Body of pancreas (tissue), 4 donors: ENCODE results near the gene MRPL14. TPM values are rescaled to one million over a fixed set of nuclear protein-coding genes. Genes with fewer than 3 reads are reported as not detected.
A peak's percentile ranks its signal among the peaks of the same experiment; 100 is the strongest.

ENCODE experiments used
- ATAC-seq: fragments of 150-250 bp; one replicate; pipeline ENCODE4 v1.9.1; 2016
- DNase-seq, 4 donors: peaks; one replicate each; pipeline ENCODE4 v3.0.0-alpha.2; 2019
- H3K27ac ChIP-seq, 4 donors: fragments of 200-600 bp; sonication (generic); 1 replicate in 3 of 4; 2 replicates in 1 of 4; pipeline versions ENCODE4 v1.5.1 to v1.6.1; 2016 to 2019; ENCODE audit warnings: mild to moderate bottlenecking in 1 of 4, mixed read lengths in 1 of 4, moderate library complexity in 1 of 4
- H3K27me3 ChIP-seq, 2 donors: fragments of 200-600 bp; sonication (generic); one replicate each; pipeline ENCODE4 v1.6.0; 2016; ENCODE audit warnings: mild to moderate bottlenecking in 1 of 2
- H3K36me3 ChIP-seq, 2 donors: fragments of 200-600 bp; sonication (generic); replicated peaks in 1 of 2; 2 replicates each; pipeline ENCODE4 v1.5.1; 2016; ENCODE audit warnings: low read depth in 2 of 2; ENCODE audit not compliant: insufficient read depth in 1 of 2
- H3K4me1 ChIP-seq: fragments of 200-600 bp; sonication (generic); one replicate; pipeline ENCODE4 v1.6.0; 2016
- H3K4me3 ChIP-seq, 2 donors: fragments of 200-600 bp; sonication (generic); 1 replicate in 1 of 2; 2 replicates in 1 of 2; pipeline ENCODE4 v1.5.1; 2016 to 2019
- H3K9me3 ChIP-seq, 3 donors: fragments of 200-600 bp; sonication (generic); 1 replicate in 2 of 3; 2 replicates in 1 of 3; pipeline ENCODE4 v1.5.1; 2016
- POLR2A ChIP-seq, 3 donors: fragments of 450-650 bp; IDR thresholded peaks; one replicate each; pipeline ENCODE4 v1.6.1; 2016; ENCODE audit warnings: antibody characterized with exemption in 3 of 3, mild to moderate bottlenecking in 2 of 3
- WGBS, 2 donors: methylation state at CpG; one replicate each; pipeline ENCODE4 v1.1.5; 2017; 5-methylcytosine and 5-hydroxymethylcytosine counted together
- intact Hi-C: fragments of 100-400 bp; cut with DNase I; formaldehyde crosslinking; loops from one replicate; pipeline ENCODE4 v1.15.1; 2023
- total RNA-seq, 2 donors: library from RNA; depleted of rRNA; stranded (reverse); fragments of >200 nt; gene quantifications; one replicate each; pipeline ENCODE4 v1.1.0, GENCODE V29; 2016
- TF ChIP-seq, protein P1 (sequence below), 7 experiments: fragments of 450-650 bp in 4 of 7; fragments of 200-600 bp in 3 of 7; sonication (generic) in 3 of 7; IDR thresholded peaks; one replicate each; pipeline ENCODE4 v1.5.1; 2016 to 2019; ENCODE audit warnings: antibody characterized with exemption in 7 of 7

The MRPL14 gene
- total RNA-seq, 2 donors from 2014 or later, result 14.8 to 20.8 TPM

DNA sequence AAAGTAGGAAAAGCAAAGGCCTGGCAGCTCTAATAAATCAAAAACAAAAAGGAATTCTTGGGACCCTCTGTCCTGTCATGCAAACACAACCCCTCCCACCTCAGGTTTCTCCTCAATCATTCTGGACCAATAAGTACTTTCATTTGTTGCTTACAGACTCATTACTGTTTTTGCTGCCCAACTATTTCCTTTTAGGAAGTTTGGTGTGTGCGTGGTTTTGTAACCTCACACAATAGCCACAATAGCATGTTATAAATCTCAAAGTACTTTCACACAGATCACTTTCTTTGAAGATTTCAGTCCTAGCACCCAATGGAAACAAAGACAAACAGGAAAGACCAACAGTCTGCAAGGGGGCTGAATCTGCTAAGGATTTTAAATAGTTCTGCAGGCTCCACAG is 4.5 kb downstream of the MRPL14 start:
- H3K27me3 ChIP-seq, result no peaks in the 10 kb centered on the region
- no peak for DNase-seq
- H3K27ac ChIP-seq, result peak overlapping the region in 3 of 4 donors; percentile 4 to 25 (median 8)
- H3K4me1 ChIP-seq, result peaks cover 79% of the 10 kb centered on the region
- no peak for ATAC-seq
- no peak for TF ChIP-seq POLR2A (IDR thresholded peaks at IDR 0.05)
- TF ChIP-seq, protein P1, sequence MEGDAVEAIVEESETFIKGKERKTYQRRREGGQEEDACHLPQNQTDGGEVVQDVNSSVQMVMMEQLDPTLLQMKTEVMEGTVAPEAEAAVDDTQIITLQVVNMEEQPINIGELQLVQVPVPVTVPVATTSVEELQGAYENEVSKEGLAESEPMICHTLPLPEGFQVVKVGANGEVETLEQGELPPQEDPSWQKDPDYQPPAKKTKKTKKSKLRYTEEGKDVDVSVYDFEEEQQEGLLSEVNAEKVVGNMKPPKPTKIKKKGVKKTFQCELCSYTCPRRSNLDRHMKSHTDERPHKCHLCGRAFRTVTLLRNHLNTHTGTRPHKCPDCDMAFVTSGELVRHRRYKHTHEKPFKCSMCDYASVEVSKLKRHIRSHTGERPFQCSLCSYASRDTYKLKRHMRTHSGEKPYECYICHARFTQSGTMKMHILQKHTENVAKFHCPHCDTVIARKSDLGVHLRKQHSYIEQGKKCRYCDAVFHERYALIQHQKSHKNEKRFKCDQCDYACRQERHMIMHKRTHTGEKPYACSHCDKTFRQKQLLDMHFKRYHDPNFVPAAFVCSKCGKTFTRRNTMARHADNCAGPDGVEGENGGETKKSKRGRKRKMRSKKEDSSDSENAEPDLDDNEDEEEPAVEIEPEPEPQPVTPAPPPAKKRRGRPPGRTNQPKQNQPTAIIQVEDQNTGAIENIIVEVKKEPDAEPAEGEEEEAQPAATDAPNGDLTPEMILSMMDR (IDR thresholded peaks at IDR 0.05), result no peak
- peaks cover 0 to 4% (median 0%) of the 10 kb centered on the region in 3 donors for H3K9me3 ChIP-seq
- intact Hi-C loops, result no loop called here
- H3K4me3 ChIP-seq, result no peak overlapping the region
- no peaks in the 10 kb centered on the region for H3K36me3 ChIP-seq
- 50 to 62% methylated on average over 1 of the region's 1 CpG for WGBS, 2 donors

DNA sequence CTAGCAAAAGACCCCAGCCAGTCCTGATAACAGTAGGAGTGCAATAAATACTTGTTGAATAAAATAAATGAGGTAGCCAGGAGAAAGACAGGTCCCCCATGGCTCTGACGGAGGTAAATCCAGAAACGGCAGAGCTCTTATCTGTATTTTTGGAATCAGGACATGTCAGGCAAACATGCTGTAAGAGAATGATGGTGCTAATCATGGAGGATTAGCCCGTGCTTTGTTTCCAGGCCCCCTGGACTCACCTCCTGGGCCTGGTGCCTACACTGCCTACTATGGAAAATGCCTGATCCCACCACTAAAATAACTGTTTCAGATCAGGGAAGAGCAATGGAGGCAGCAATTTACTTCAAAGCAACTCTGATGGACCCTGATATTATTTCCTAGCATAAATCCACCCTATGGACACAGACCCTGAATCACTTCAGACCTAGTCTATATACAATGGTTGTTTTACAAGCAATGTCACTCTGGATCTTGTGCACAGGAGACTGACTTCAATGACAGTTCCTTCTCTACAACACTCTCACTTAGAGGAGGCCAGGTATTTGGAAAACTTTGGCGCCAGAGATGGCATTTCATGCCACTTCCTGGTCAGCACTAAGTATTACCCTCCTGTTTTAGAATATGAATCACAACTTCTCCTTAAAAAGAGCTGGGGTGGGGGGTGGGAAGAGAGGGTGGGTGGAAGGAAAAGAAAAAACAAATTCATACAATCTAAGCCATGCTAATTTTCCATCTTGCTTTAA is 6.4 kb downstream of the MRPL14 start:
- Histone ChIP-seq H3K27ac (peak overlapping the region in 2 of 4 donors; percentile 18 to 49), H3K4me3 (no peak overlapping the region)

DNA sequence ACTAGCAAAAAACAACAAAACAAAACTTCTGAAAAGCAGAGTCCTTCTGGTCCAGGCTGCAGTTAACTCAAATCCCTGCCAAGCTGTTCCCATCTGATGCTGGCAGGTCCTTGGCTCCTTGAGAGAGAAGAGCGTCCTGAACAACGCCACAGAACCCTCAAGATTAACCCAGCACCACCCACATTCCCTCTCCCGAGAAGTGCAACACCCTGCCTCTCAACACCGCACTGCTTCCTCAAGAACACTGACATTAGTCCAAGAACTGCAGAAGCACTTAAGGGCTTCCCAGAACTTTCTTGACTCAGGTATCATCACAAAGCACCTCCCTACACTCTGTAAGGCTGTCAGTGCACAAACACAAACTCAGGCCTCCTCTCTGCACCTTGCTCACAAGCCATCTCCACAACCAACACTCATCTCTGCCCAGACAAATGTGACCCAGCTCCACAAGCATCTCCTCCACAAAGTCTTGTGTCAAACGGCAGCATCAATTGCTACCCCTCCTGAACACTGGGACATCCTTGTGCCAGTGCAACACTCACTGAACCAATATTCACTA is 7.5 kb downstream of the MRPL14 start:
- DNase-seq (no peak), ATAC-seq (no peak)
- H3K4me3 ChIP-seq, result no peak overlapping the region
- H3K9me3 ChIP-seq, result peaks cover 0 to 4% (median 0%) of the 10 kb centered on the region in 3 donors
- 37 to 41% methylated on average over 5 of the region's 5 CpGs for WGBS, 2 donors
- intact Hi-C loops, result no loop called here
- no peak for TF ChIP-seq POLR2A (IDR thresholded peaks at IDR 0.05)
- TF ChIP-seq, protein P1 (IDR thresholded peaks at IDR 0.05), result no peak
- H3K27me3 ChIP-seq, result no peaks in the 10 kb centered on the region
- H3K4me1 ChIP-seq, result peaks cover 78% of the 10 kb centered on the region
- peak overlapping the region in 1 of 4 donors; percentile 49 for H3K27ac ChIP-seq
- H3K36me3 ChIP-seq, result no peaks in the 10 kb centered on the region

More for the DNA sequence above, 6.4 kb downstream of the MRPL14 start:
- H3K9me3 ChIP-seq, result peaks cover 0 to 4% (median 0%) of the 10 kb centered on the region in 3 donors
- TF ChIP-seq, protein P1 (IDR thresholded peaks at IDR 0.05), result no peak
- TF ChIP-seq POLR2A (IDR thresholded peaks at IDR 0.05), result no peak
- H3K4me1 ChIP-seq, result peaks cover 88% of the 10 kb centered on the region
- H3K27me3 ChIP-seq, result no peaks in the 10 kb centered on the region
- 29 to 37% methylated on average over 4 of the region's 4 CpGs for WGBS, 2 donors
- H3K36me3 ChIP-seq, result no peaks in the 10 kb centered on the region
- ATAC-seq (no peak), DNase-seq (no peak)
- intact Hi-C loops, result no loop called here

DNA sequence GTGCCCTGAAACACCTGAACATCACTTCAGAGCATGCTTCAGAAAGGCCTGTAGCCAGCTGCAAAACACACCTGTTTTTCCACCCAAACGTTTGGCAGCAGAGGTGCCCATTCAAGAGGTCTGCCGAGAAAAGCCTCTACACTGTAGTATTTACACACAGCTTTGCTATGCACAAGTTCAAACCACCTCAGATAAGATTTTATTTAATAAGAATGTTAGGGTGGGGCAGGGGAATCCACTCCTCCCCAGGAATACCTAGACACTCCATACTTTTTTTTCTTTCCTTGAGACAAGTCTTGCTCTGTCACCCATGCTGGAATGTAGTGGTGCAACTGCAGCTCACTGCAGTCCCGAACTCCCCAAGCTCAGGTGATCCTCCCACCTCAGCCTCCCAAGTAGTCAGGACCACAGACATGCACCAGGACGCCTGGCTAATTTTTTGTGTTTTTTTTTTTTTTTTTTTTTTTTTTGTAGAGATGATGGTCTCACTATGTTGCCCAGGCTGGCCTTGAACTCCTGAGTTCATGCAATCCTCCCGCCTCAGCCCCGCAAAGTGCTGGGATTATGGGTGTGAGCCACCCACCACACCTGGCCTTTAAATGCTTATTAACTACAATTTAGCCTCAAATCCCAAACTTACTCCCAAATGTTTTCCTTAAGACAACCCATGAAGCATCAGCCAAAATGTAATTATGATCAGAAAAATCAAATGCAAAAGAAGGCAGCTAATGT is 9.7 kb downstream of the MRPL14 start:
- Histone ChIP-seq H3K27ac (peak overlapping the region in 1 of 4 donors; percentile 54), H3K27me3 (no peaks in the 10 kb centered on the region), H3K9me3 (peaks cover 0 to 4% (median 0%) of the 10 kb centered on the region in 3 donors), H3K4me3 (no peak overlapping the region), H3K4me1 (peaks cover 56% of the 10 kb centered on the region), H3K36me3 (peaks cover 0 to 10% of the 10 kb centered on the region in 2 donors)
- ATAC-seq (peak; percentile 45), DNase-seq (peak; percentile 26 to 70 (median 54))
- WGBS, 2 donors, result 48 to 51% methylated on average over 6 of the region's 6 CpGs
- intact Hi-C loops, result no loop called here
- no peak for TF ChIP-seq POLR2A (IDR thresholded peaks at IDR 0.05)
- TF ChIP-seq, protein P1 (IDR thresholded peaks at IDR 0.05), result no peak
